A549 (cell line): ENCODE measurements around the gene BOLA1. TPM values are rescaled to one million over a fixed set of nuclear protein-coding genes. Genes with fewer than 3 reads are reported as not detected.
"Not testable (repeated sequence)": the region's sequence is repeated elsewhere in the genome, so short reads cannot be mapped to it uniquely, and the experiment has no call there.

Experiments used
- ATAC-seq, 2 experiments: fragments of 200-7000 bp in 1 of 2; fragments of >200 bp in 1 of 2; cut with Nextera tagmentation in 1 of 2; cut with Tn5 transposase in 1 of 2; 3 replicates each; pipeline versions ENCODE4 v1.8.0 to v1.9.1; 2018 to 2020; ENCODE audit warnings: mild to moderate bottlenecking in 1 of 2, moderate library complexity in 1 of 2
- CTCF ChIA-PET: fragments of 300-600 bp; sonication (Branson Sonifier 250); formaldehyde crosslinking; extraction: SDS; loops from one replicate; lab custom pipeline; 2021; ENCODE audit warnings: antibody characterized with exemption, inconsistent platforms; lab: Yijun Ruan, JAX
- POLR2A ChIA-PET: fragments of 350-600 bp; formaldehyde crosslinking; extraction: SDS; loops from one replicate; lab custom pipeline; 2021; ENCODE audit warnings: antibody characterized with exemption, inconsistent platforms; lab: Yijun Ruan, JAX
- DNase-seq, 2 experiments: peaks; one replicate each; pipeline versions ENCODE4 v3.0.0 to v3.0.0-alpha.2; 2011 to 2016; ENCODE audit warnings: low read depth in 1 of 2, low spot score in 1 of 2
- FAIRE-seq: peaks from 2 replicates; lab custom pipeline; 2011; peaks lifted over from hg19 to GRCh38; lab: Jason Lieb, UNC
- H3K27ac ChIP-seq, 2 experiments: fragments of >200 bp; sonication (Bioruptor Twin); formaldehyde crosslinking; 3 replicates each; pipeline ENCODE4 v1.5.1; 2016 to 2017
- H3K4me1 ChIP-seq: fragments of >200 bp; sonication (Bioruptor Twin); formaldehyde crosslinking; 3 replicates; pipeline ENCODE4 v1.6.1; 2016
- H3K4me2 ChIP-seq: fragments of >200 bp; sonication (Bioruptor Twin); formaldehyde crosslinking; 3 replicates; pipeline ENCODE4 v1.6.1; 2016
- H3K4me3 ChIP-seq: fragments of >200 bp; sonication (Bioruptor Twin); formaldehyde crosslinking; 3 replicates; pipeline ENCODE4 v1.5.1; 2016
- H3K9me3 ChIP-seq: fragments of >200 bp; sonication (Bioruptor Twin); formaldehyde crosslinking; 3 replicates; pipeline ENCODE4 v1.6.1; 2016
- ATOH8 ChIP-seq: fragments of 250-450 bp; sonication (Bioruptor Pico); IDR thresholded peaks from 2 replicates; pipeline ENCODE4 v1.5.0; 2020; ENCODE audit warnings: low read depth, mild to moderate bottlenecking, moderate library complexity
- RARB ChIP-seq: fragments of 250-450 bp; sonication (Bioruptor Pico); IDR thresholded peaks from 2 replicates; pipeline ENCODE4 v1.8.0; 2021; ENCODE audit warnings: mild to moderate bottlenecking, moderate library complexity
- SREBF2 ChIP-seq: fragments of 450-650 bp; IDR thresholded peaks from 2 replicates; pipeline ENCODE4 v1.6.1; 2014; ENCODE audit warnings: mild to moderate bottlenecking, moderate library complexity
- WGBS: methylation state at CpG from one replicate; pipeline ENCODE4 v1.1.6; 2017; ENCODE audit errors: missing lambda C conversion rate; 5-methylcytosine and 5-hydroxymethylcytosine counted together
- polyA plus RNA-seq, 4 experiments: library from polyadenylated mRNA; depleted of rRNA in 3 of 4; stranded (reverse); fragments of >200 nt; fragmentation: RNase III in 1 of 4; extraction: RNeasy Plus Mini Kit Qiagen cat#74134 plus additional on column Dnase treatment in 1 of 4; gene quantifications; 2 replicates in 3 of 4; 3 replicates in 1 of 4; pipeline ENCODE4 v1.2.3, GENCODE V29; 2011 to 2017

The BOLA1 gene
- polyA plus RNA-seq, 2 of the 4 experiments (the other 2 are of a cell fraction), result 25.4 to 27.5 TPM

- no peak for TF ChIP-seq ATOH8 (CRISPR knock-in tag)
- TF ChIP-seq RARB (CRISPR knock-in tag), result no peak
- TF ChIP-seq SREBF2, result no peak
Observed at GRCh38 chr1:149849947-149850360, 49.4 kb upstream of the BOLA1 start (continued).

- ATAC-seq, result peak; percentile 52 to 74
- no CpG with 5 or more reads among the region's 62 CpGs for WGBS
- POLR2A ChIA-PET, result not testable (repeated sequence)
Observed at GRCh38 chr1:149850732-149851345, 48.5 kb upstream of the BOLA1 start.

GRCh38 chr1:149851585-149852213 is 47.7 kb upstream of the BOLA1 start:
- POLR2A ChIA-PET, H3K9me3 ChIP-seq, FAIRE-seq, H3K27ac ChIP-seq, CTCF ChIA-PET, H3K4me2 ChIP-seq, H3K4me3 ChIP-seq, DNase-seq: not testable (repeated sequence)
- peak; percentile 62 for ATAC-seq
- peaks cover 26% of the 10 kb centered on the region for H3K4me1 ChIP-seq
- WGBS, result no CpG with 5 or more reads among the region's 53 CpGs

More at GRCh38 chr1:149850732-149851345, 48.5 kb upstream of the BOLA1 start:
- FAIRE-seq, H3K27ac ChIP-seq, H3K4me3 ChIP-seq, H3K4me2 ChIP-seq, H3K9me3 ChIP-seq, CTCF ChIA-PET, DNase-seq: not testable (repeated sequence)
- peaks cover 34% of the 10 kb centered on the region for H3K4me1 ChIP-seq

- no CpG with 5 or more reads among the region's 26 CpGs for WGBS
- FAIRE-seq, CTCF ChIA-PET, H3K27ac ChIP-seq, DNase-seq, POLR2A ChIA-PET, H3K9me3 ChIP-seq, H3K4me2 ChIP-seq, H3K4me3 ChIP-seq: not testable (repeated sequence)
- peak; percentile 30 to 40 for ATAC-seq
- peaks cover 21% of the 10 kb centered on the region for H3K4me1 ChIP-seq
Observed at GRCh38 chr1:149852263-149852662, 47.1 kb upstream of the BOLA1 start.

- H3K4me1 ChIP-seq, H3K4me3 ChIP-seq, H3K27ac ChIP-seq, POLR2A ChIA-PET, DNase-seq, FAIRE-seq, H3K9me3 ChIP-seq, CTCF ChIA-PET, H3K4me2 ChIP-seq: not testable (repeated sequence)
- WGBS, result no CpG with 5 or more reads among the region's 15 CpGs
- peak in 1 of 2 experiments; percentile 3; a peak in 3 of 6 replicates for ATAC-seq
Observed at GRCh38 chr1:149860271-149860670, 39.1 kb upstream of the BOLA1 start.

- H3K4me1 ChIP-seq, H3K27ac ChIP-seq, H3K4me3 ChIP-seq, CTCF ChIA-PET, FAIRE-seq, DNase-seq, H3K9me3 ChIP-seq, POLR2A ChIA-PET, H3K4me2 ChIP-seq: not testable (repeated sequence)
- WGBS, result no CpG with 5 or more reads among the region's 55 CpGs
- peak; percentile 80 to 84 for ATAC-seq
Observed at GRCh38 chr1:149860684-149861496, 38.5 kb upstream of the BOLA1 start.

- H3K4me3 ChIP-seq, H3K4me2 ChIP-seq, H3K27ac ChIP-seq, CTCF ChIA-PET, FAIRE-seq, DNase-seq, H3K4me1 ChIP-seq, POLR2A ChIA-PET, H3K9me3 ChIP-seq: not testable (repeated sequence)
- no CpG with 5 or more reads among the region's 32 CpGs for WGBS
- peak; percentile 49 to 59 for ATAC-seq
Observed at GRCh38 chr1:149861497-149862054, 37.8 kb upstream of the BOLA1 start.

- H3K9me3 ChIP-seq, CTCF ChIA-PET, H3K4me1 ChIP-seq, FAIRE-seq, H3K27ac ChIP-seq, DNase-seq, H3K4me2 ChIP-seq, H3K4me3 ChIP-seq, ATAC-seq, POLR2A ChIA-PET: not testable (repeated sequence)
- no CpG with 5 or more reads among the region's 2 CpGs for WGBS
Observed at GRCh38 chr1:149866887-149867286, 32.5 kb upstream of the BOLA1 start.

- H3K4me2 ChIP-seq, ATAC-seq, H3K27ac ChIP-seq, FAIRE-seq, H3K9me3 ChIP-seq, H3K4me1 ChIP-seq, CTCF ChIA-PET, H3K4me3 ChIP-seq, POLR2A ChIA-PET, DNase-seq: not testable (repeated sequence)
- no CpG with 5 or more reads among the region's 4 CpGs for WGBS
Observed at GRCh38 chr1:149873060-149873459, 26.3 kb upstream of the BOLA1 start.
